Sigmoid colon (tissue), 4 donors: ENCODE results near the gene ZSCAN22.

Source experiments
- EP300 ChIP-seq, 4 donors: sonication (generic); formaldehyde crosslinking; IDR thresholded peaks; one replicate each; pipeline ENCODE4 v1.6.1; 2017; ENCODE audit warnings: antibody characterized with exemption in 4 of 4
- TF ChIP-seq, protein P1 (sequence below), 4 experiments: fragments of 450-650 bp in 3 of 4; fragments of 200-600 bp in 1 of 4; IDR thresholded peaks; one replicate each; pipeline ENCODE4 v1.5.1; 2016 to 2019; ENCODE audit warnings: antibody characterized with exemption in 4 of 4, mild to moderate bottlenecking in 3 of 4, moderate library complexity in 2 of 4

DNA sequence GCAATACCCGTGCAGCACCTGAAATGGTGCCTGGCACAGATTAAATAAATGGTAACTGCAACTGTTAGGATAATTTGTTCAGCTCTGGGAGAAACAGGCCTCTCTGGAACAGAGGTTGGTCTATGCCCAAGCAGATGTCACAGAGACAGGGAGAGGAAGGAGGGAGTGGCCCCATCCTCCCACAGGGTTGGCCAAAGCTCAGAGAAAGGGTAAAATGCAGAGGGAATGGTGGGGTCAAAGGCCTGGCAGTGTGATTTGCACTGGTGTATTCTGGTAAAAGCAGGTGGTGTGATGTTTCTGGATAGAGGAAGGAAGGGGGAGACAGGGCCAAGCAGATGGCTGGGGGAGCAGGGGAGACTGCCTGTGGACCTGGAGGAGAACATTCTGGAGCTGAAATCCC, 9.4 kb downstream of the ZSCAN22 start:
- TF ChIP-seq, protein P1, sequence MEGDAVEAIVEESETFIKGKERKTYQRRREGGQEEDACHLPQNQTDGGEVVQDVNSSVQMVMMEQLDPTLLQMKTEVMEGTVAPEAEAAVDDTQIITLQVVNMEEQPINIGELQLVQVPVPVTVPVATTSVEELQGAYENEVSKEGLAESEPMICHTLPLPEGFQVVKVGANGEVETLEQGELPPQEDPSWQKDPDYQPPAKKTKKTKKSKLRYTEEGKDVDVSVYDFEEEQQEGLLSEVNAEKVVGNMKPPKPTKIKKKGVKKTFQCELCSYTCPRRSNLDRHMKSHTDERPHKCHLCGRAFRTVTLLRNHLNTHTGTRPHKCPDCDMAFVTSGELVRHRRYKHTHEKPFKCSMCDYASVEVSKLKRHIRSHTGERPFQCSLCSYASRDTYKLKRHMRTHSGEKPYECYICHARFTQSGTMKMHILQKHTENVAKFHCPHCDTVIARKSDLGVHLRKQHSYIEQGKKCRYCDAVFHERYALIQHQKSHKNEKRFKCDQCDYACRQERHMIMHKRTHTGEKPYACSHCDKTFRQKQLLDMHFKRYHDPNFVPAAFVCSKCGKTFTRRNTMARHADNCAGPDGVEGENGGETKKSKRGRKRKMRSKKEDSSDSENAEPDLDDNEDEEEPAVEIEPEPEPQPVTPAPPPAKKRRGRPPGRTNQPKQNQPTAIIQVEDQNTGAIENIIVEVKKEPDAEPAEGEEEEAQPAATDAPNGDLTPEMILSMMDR (IDR thresholded peaks at IDR 0.05), result no peak
- no peak for TF ChIP-seq EP300 (IDR thresholded peaks at IDR 0.05)
